HG03175 (cell line): ENCODE results near the gene LARP1B.
"Not testable (repeated sequence)": the region's sequence is repeated elsewhere in the genome, so short reads cannot be mapped to it uniquely, and the experiment has no call there.

Experiments
- ATAC-seq: cut with Tn5 transposase; IDR thresholded peaks from one replicate; pipeline ENCODE4 v1.9.1; 2021; ENCODE audit warnings: mild to moderate bottlenecking, moderate library complexity; ENCODE audit not compliant: unreplicated experiment

The LARP1B gene

DNA sequence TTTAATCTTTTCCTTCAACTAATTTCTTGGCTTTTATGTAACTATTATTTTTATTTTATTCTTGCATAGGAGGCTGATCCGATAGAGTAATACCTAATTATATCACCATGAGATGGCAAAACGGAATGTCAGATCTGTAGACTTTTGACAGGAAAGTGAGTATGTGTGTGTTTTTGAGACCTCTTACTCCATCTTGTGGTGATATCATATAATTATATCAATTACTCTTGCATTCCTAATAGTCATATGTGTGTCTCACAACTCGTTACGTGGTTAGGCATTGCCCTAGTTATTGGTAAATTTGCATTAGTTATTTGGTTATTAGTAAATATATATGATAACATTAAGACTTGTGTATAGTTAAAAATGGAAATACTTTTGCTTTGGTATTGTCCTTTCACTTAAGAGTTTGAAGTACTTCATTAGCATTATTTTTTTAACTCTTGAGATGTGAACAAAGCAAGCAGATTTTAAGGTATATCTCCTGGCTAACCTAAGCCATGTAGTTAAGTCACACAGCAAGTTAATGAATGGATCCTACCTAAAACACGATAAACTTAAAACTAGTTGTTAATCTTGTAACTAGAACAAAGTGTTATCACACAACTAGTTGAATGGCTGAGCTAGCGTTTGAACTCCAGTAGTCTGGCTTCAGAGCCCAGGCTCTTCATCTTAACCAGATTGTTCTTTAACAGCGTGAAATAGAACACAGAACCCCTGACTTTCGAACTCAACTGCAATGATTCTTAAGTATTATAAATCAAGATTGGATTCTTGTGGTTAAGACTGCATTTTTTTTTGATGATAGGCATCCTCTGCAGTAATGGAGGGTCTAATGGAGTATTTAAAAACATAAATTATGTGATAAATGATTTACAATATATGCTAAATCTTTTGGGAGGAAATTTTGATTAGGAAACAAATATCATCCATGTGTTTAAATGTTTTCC, 159.4 kb downstream of the LARP1B start:
- ATAC-seq = peak; percentile 83

DNA sequence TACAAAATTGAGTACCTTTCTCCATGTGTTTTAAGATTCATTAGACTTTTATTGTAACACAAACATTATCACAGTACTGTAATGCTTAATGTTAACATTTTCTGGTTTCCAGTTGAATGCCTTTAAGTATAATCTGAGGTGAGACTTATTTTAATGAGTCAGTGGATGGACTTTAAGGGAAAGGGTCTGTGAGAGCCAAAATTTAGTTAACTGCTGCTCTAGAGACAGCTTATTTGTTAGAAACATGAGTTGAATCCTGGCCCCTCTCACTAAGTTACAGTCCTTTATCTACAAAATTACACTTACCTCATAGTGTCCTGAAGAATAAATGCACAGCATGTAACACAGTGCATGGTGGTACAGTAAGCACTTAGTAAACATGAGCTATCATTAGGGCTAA, 160.5 kb downstream of the LARP1B start:
- no peak for ATAC-seq

DNA sequence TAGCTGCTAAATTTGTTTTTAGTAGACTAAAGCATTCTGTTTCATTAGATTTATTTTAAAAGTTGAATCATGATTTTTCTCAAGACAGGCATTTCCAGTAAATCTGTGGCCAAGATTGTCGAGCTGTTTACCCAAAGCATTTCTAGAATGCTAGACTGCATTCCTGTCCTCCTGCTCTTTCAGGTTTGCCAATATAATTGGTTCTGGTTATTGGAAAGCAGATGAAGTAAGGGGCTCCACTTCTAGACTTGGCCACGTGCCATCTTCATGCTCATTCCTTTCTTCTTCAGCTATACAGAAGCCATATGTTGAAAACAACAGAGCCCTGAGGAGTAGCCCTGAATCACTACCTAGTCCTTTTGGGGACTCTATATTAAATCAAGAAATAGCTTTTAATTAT, 164.0 kb downstream of the LARP1B start:
- no peak for ATAC-seq

DNA sequence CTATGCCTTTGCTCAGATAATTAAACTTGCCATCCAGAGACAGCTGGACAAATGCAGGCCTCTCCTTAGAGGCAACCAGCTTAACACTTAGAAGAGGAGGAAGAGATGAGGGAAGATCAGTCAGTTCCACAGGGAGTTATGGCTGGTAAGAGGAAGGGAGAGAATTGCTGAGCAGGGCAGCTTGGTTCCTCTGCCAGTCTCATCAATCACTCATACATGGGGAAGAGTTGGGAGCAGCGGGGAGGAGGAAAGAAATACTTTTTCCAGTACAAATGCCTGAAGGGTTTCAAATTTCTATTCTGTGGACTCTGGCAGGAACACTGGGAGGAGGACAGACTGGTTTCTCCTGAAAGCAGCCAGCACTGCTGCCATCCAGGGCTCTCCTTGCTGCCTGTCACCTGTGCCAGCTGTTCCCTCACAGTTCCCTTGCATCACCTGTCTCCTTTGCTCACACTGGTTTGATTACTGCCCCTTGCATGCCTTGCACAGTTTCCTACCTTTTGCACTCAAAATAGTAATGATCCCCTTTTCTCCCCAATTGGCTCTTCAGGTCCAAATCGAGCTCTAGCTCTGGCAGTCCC, 167.0 kb downstream of the LARP1B start:
- ATAC-seq = no peak

DNA sequence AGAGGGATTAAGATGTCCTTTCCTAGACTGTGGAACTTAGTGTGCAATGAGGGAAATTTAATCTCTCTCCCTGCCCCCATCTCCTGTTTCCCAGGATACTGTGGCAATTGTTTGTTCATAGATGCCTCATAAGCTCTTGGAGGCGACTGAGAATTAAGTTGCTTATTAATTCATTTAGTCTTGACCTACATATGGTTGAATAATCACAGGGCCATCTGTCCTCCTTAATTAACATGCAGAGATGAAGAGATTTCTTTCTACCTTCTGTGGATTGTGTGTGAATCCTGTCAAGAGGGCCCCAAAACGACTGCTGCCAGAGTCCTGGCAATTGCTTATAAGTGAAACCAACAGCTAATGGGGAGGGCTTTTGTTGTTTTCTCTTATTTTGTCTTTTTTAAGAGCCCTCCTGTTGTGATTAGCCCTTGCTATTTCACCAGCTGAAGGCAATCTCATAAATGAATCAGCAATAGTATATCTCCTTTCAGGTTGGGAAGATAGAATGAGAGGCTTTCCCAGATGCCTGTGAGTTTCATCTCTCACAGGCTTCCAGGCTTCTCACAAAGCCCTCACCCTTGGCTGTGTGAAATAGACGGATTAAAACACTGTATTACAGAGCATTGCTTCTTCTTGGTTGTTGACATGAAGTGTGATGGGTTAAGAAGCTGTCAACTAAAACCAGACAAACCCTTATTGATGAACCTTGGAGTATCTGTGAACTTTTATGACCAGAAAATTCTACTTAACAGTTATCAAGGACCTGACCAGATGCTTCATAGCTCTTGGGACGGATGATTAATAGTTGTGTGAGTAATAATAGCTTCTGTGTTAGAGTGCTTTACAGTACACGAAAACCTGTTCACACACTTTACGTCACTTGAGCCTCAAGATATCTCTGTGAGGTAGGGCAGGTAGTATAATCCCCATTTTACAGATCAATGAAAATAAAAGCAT, 168.0 kb downstream of the LARP1B start:
- no peak for ATAC-seq

DNA sequence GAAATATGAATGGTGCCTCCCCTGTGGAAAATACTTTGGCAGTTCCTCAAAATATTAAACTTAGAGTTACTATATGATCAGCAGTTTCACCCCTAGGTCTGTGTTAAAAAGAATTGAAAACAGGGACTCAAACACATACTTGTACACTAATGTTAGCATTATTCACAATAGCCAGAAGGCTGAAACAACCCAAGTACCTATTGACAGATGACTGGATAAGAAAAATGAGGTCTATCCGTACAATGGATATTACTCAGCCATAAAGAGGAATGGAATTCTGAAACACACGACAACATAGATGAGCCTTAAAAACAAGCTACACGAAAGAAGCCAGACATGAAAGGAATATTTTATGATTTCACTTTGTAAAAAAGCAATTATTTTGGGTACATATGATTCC, 171.6 kb downstream of the LARP1B start:
- ATAC-seq = no peak

DNA sequence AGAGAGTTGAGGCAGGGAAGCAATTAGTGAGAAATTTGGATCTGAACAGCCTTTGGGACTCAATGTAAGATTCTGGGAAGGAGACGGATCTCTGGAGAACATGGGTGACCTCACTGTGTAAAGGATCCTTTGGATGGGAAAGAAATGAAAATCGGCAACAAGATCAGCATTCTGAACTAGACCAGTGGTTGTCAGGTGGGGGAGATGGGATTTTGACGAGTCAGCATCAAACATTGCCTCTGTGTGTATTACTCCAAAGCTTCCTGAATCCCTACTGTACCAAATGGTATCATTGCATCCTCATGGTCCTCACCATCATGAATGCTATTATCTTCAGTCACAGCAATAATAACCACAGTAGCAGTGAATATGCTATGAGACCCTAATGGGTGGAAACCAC, 173.7 kb downstream of the LARP1B start:
- no peak for ATAC-seq

DNA sequence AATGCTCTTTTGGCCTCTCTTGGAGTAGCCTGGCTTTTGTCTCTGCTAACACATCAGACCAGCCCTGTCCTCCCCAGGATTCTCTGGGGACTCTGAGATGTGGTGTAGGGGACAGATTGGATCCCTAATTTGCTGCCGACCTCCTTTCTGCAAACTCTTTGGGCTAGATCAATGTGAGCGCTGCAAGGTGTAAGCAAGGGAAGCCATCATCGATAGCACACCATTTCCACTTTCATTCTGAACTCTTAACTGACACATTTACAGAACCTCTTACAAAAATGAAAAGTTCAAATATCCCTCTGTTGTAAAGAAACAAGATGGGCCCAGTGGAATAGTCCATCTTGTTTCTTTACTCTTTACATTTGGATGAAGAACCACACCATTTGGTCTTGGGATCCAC, 179.9 kb downstream of the LARP1B start:
- ATAC-seq = no peak

DNA sequence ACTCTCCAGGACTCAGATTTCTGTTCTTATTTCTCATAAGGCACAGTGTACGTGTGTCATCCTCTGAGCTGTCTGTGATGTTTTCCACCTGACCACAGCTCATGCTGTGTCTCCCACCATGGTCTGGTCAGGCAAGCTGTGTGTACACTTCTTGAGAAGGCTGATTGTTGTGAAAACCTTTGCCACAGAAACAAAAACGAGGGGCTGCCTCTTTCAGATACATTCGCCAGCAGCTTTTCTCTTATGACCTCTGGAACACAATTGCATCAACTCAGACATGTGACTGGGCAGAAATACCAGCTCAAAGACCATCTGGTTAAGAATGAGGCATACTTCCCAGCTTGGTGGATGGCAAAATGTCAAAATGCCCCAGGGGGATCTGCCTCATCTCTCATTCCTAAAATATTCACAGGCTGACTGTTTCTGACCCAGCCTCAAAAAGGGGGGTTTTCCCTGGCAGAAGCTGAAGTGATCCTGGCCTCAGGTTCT, 180.4 kb downstream of the LARP1B start:
- no peak for ATAC-seq

DNA sequence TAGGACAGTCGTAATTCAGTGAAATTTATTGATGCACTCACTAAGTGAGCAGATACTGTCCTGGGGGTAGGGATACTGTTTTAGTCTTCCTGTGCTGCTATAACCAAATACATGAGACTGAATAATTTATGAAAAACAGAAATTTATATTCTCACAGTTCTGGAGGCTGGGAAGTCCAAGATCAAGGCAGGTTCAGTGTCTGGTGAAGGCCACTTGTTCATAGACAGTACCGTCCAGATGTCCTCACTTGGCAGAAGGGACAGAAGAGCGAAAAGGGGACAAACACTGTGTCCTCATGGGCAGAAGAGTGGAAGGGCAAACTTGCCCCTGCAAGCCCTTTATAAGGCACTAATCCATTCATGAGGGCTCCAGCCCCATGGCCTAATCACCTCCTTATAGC, 180.9 kb downstream of the LARP1B start:
- no peak for ATAC-seq

DNA sequence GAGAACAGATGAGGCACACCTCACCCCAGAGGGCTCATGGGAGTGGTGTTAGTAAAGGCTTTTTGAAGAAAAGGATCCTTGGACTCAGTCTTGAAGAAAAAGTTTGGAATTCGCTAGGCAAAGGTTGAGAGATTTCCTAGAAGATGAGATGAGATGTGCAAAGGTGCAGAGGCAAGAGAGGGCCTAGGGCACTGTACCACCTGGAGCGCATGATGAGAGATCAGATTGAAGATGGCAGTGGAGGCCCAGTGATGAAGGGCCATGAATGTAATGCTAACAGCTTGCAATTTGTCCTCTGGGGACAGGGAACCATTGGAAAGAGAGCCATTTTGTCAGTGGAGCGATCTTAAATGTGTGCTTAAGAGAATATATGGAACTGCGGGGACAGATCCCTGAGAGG, 181.5 kb downstream of the LARP1B start:
- ATAC-seq = no peak

DNA sequence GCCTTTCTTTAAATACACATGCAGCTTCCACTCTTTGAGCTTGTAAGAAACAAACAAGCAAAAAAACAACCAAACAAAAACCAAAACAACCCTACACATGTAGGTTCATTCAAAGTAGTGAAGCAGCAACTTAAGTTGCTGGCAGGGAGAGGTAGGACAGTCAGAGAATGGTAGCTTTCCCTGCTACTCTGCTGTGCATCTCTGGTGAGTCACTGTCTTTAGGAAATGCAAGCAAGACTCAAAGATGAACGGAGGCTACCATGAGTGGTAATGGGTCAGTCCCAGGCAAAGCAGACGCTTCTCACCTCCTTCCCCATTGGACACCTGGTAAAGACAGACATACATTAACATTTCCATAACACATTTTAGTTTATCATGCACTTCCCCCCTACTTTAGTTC, 183.3 kb downstream of the LARP1B start:
- ATAC-seq = no peak

DNA sequence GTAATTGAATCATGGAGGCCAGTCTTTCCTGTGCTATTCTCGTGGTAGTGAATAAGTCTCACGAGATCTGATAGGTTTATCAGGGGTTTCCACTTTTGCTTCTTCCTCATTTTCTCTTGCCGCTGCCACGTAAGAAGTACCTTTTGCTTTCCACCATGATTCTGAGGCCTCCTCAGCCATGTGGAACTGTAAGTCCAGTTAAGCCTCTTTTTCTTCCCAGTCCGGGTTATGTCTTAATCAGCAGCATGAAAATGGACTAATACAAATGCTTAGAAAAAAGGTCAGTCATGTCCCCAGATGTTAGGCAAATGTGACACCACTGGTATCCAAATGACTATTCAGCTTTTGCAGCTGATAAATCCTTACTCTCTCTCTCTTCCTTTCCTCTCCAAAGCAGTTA, 184.3 kb downstream of the LARP1B start:
- ATAC-seq = not testable (repeated sequence)

DNA sequence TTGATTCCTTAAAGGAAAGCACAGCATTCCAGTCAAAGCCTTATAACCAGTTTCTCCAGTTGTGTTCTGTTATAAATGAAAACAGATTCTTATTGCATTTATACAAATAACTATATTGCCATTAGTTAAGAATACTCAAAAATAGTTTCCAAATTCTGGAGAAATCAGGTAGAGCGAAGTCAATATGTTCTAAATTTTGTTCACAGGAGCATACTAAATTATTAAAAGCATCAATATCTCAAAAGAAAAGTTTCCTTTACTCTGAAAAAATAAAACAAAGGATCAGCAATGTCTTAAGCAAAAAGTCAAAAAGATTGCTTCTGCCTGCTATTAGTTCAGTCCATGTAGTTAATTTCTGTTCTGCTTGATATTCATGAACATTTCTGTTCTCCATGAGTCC, 186.8 kb downstream of the LARP1B start:
- ATAC-seq = no peak

DNA sequence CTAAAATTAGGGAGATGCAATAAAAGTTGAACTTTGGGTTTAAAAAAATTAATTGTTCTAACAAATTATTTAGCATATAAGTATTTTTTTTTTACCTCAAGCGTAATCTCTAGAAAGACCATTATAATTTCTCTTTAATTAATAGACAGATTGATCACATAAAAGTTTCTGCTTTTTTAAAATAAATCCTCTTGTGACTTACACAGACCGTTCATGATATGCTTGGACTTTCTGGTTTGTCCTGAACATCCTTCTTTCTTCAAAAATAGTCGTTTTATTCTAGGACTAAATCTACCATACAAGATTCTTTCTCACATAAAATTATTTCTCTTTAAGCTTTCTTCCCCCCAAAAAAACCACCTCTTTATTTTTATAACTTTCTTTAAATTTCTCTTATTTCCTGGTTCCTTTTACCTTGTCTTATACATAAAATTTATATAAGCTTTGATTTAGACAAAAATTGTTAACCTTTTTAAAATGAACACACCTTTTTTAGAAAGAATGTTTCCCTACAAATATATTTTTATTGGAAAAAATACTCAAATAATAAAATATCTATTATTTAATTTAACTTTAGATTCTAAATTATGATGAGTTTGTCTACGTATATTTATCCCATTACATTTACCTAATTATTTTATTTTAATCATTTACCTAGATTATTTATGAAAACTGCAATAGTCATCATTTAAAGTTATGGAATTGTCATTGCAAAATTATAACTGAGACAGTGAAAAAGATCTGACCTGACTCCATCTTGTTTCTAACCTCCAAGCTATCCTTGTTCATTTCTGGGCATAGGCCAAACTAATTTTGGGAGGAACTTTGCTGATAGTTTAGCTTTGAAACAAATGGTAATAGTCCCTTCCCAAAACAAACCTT, 188.9 kb downstream of the LARP1B start:
- no peak for ATAC-seq

DNA sequence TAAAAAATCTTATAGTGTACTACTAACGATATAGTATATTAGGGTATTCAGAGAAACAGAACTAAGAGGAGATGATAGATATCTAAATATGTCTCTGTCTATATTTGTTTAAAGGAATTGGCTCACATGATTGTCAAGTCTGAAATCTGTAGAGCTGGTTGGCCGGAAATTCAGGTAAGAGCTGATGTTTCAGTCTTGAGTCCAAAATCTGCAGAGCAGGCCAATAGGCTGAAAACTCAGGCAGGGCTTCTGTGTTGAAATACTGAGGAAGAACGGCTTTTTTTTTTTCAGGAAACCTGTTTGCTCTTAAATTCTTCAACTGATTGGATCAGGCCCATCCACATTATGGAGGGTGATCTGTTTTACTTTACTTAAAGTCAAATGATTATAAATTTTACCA, 194.8 kb downstream of the LARP1B start:
- no peak for ATAC-seq

DNA sequence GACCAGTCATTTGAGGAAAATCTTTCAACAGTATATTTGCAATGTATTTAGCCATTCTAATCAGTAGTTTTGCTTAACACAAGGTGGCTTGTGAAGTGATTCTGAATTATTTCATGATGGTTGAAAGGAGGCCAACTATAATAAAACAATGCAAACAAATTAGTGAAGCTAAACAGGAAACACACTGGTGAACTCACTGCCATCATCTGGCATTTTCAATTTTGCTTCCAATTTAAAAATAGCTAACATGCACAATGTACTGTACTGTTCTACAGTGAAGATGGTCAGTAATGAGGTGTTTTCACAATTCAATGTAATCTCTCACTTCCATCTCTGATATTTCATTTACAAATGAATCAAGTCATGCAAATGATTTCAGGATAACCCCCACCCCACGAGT, 195.4 kb downstream of the LARP1B start:
- no peak for ATAC-seq

DNA sequence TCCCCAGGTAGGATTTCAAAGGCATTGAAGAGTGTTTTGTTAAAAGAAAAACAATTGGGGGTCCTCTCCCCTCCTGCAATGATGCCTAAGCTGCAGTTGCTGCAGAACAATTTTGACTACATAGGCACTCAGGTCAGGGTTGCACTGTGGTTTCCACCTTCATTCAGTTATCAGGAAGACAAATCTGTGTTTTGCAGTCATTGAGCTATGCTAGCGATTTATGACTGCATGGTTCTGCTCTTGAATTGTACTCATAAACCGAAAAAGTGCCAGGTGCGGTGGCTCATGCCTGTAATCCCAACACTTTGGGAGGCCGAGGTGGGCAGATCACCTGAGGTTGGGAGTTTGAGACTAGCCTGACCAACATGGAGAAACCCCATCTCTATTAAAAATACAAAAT, 197.1 kb downstream of the LARP1B start:
- ATAC-seq = not testable (repeated sequence)

DNA sequence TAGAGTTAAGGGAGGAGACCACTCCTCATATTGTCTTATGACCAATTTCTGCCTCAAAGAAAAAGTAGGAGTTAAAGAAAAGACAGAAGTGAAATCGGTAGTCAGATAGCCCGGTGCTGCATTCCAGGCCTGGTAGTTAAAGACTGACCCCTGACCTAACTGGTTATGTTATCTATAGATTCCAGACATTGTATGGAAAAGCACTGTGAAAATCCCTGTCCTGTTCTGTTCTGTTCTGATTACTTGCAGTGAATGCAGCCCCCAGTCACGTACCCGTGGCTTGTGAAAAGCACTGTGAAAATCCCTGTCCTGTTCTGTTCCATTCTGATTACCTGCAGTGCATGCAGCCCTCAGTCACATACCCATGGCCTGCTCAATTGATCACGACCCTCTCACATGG, 198.8 kb downstream of the LARP1B start:
- ATAC-seq = not testable (repeated sequence)
